Chondrocyte (in vitro differentiated cells): Measurements from ENCODE around the gene ZNF283. TPM values are rescaled to one million over a fixed set of nuclear protein-coding genes. Genes with fewer than 3 reads are reported as not detected.

Experiments
- DNase-seq: peaks from one replicate; pipeline ENCODE4 v3.0.0; 2021; ENCODE audit warnings: mixed read lengths, low spot score
- H3K27ac Mint-ChIP-seq: one replicate; pipeline ENCODE4 v1.8.0; 2021; ENCODE audit warnings: mild to moderate bottlenecking, moderate library complexity, mixed read lengths; ENCODE audit not compliant: unreplicated experiment
- H3K27me3 Mint-ChIP-seq: 2 replicates; pipeline ENCODE4 v1.8.0; 2021; ENCODE audit warnings: low read depth, mixed read lengths
- H3K36me3 Mint-ChIP-seq: 2 replicates; pipeline ENCODE4 v1.8.0; 2021; ENCODE audit warnings: low read depth, mixed read lengths
- H3K4me1 Mint-ChIP-seq: 2 replicates; pipeline ENCODE4 v1.8.0; 2021; ENCODE audit warnings: low read depth, mild to moderate bottlenecking, mixed read lengths
- H3K4me3 Mint-ChIP-seq: one replicate; pipeline ENCODE4 v1.8.0; 2021; ENCODE audit warnings: mild to moderate bottlenecking, moderate library complexity, mixed read lengths; ENCODE audit not compliant: unreplicated experiment
- H3K9me3 Mint-ChIP-seq: 2 replicates; pipeline ENCODE4 v1.8.0; 2021; ENCODE audit warnings: low read depth, mixed read lengths
- CTCF ChIP-seq: fragments of 200-600 bp; sonication (generic); IDR thresholded peaks from 2 replicates; pipeline ENCODE4 v1.5.0; 2021; ENCODE audit warnings: antibody characterized with exemption, mild to moderate bottlenecking, moderate library complexity
- total RNA-seq: library from RNA; stranded (reverse); gene quantifications from 3 replicates; pipeline ENCODE4 v1.2.1, GENCODE V29; 2021

Gene ZNF283
- total RNA-seq, 1 donor from 2014 or later: 7.6 TPM

- H3K36me3 Mint-ChIP-seq: peaks cover 57% of the 10 kb centered on the region
- no peak for TF ChIP-seq CTCF
- no peak overlapping the region for H3K27ac Mint-ChIP-seq
- no peak overlapping the region for H3K4me3 Mint-ChIP-seq
- DNase-seq: no peak
- H3K27me3 Mint-ChIP-seq: no peaks in the 10 kb centered on the region
- H3K4me1 Mint-ChIP-seq: no peaks in the 10 kb centered on the region
- peaks cover 63% of the 10 kb centered on the region for H3K9me3 Mint-ChIP-seq
Measured at GRCh38 chr19:43872547-43873336, 45.6 kb downstream of the ZNF283 start.

DNA sequence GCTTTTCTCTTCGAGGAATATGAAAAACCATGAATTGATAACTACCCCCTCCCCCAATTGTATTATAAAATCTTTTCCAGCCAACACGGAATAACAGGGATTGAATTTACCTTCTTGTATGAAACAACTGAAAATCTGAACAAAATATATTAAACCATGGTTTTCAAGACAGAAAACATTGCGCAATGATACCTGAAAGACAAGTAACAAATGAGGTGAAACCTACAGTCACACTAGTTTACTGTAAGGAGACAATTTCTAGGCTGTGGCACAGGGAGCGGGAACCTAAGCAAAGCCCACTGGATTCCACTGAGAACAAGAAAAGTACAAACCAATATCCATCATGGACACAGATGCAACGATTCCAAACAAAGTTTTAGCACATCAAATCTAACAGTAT, 53.4 kb downstream of the ZNF283 start:
- Mint-ChIP-seq H3K4me1 (no peaks in the 10 kb centered on the region), H3K27me3 (no peaks in the 10 kb centered on the region), H3K36me3 (peaks cover 65% of the 10 kb centered on the region), H3K9me3 (peaks cover 68% of the 10 kb centered on the region), H3K27ac (no peak overlapping the region), H3K4me3 (no peak overlapping the region)
- no peak for TF ChIP-seq CTCF
- no peak for DNase-seq

GRCh38 chr19:43883864-43884263, 56.7 kb downstream of the ZNF283 start, which contains the start of gene ZNF404:
Gene ZNF404 (minus strand): TSS chr19:43883964.
- Mint-ChIP-seq H3K4me1 (no peaks in the 10 kb centered on the region), H3K27me3 (no peaks in the 10 kb centered on the region), H3K27ac (no peak within 1 kb of the TSS), H3K4me3 (no peak within 1 kb of the TSS), H3K9me3 (peaks cover 72% of the 10 kb centered on the region), H3K36me3 (peaks cover 53% of the 10 kb centered on the region)
- no peak for DNase-seq
- TF ChIP-seq CTCF: no peak

DNA sequence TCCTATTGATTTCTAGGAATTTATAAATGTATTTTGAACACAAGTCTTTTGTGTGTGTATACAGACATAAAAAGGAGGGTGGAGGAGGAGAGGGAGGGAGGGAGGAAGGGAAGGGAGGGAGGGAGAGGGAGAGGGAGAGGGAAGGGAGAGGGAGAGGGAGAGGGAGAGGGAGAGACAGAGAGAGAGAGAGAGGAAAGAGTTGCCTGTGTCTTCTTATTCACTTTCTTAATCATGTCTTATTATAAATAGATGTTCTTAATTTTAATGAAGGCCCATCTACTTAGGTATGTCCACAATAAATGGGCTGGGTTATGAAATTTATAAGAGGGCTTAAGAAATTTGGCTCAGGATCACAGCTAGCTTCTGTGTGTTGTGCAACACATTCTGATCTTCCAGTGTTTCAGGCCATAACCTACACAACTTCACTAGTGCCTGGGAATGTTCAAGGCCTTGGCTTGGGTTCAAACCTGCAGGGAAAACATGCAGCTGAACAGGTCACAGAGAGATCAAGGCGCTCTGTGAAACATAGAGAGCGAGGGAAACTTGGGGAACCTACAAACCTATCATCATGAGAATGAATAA, 68.7 kb downstream of the ZNF283 start:
- H3K4me3 Mint-ChIP-seq: no peak overlapping the region
- peaks cover 9% of the 10 kb centered on the region for H3K4me1 Mint-ChIP-seq
- H3K36me3 Mint-ChIP-seq: peaks cover 38% of the 10 kb centered on the region
- H3K27ac Mint-ChIP-seq: no peak overlapping the region
- H3K27me3 Mint-ChIP-seq: no peaks in the 10 kb centered on the region
- no peak for DNase-seq
- H3K9me3 Mint-ChIP-seq: peaks cover 60% of the 10 kb centered on the region
- TF ChIP-seq CTCF: no peak

Other genes starting within 250 kb of the ZNF283 start
- 40.0 to 43.1 TPM (median 41.7 TPM) in 3 replicates for gene IRGQ, start 231.2 kb upstream of the ZNF283 start, total RNA-seq
- gene ZNF576, start 230.7 kb upstream of the ZNF283 start, total RNA-seq: 11.9 to 17.6 TPM (median 12.1 TPM) in 3 replicates
- gene SRRM5, start 215.2 kb upstream of the ZNF283 start, total RNA-seq: 0.12 to 0.27 TPM in 2 of 3 replicates, not detected in the other
- 50.7 to 53.9 TPM (median 52.5 TPM) in 3 replicates for gene ZNF428, start 207.7 kb upstream of the ZNF283 start, total RNA-seq
- 5.6 to 7.1 TPM (median 6.1 TPM) in 3 replicates for gene CADM4, start 187.5 kb upstream of the ZNF283 start, total RNA-seq
- 16.3 to 23.6 TPM (median 19.9 TPM) in 3 replicates for gene PLAUR, start 157.2 kb upstream of the ZNF283 start, total RNA-seq
- not detected in 3 replicates for gene IRGC, start 111.2 kb upstream of the ZNF283 start, total RNA-seq
- 46.9 to 55.4 TPM (median 47.2 TPM) in 3 replicates for gene SMG9, start 72.4 kb upstream of the ZNF283 start, total RNA-seq
- 2.3 to 3.3 TPM (median 2.9 TPM) in 3 replicates for gene KCNN4, start 46.3 kb upstream of the ZNF283 start, total RNA-seq
- not detected in 3 replicates for gene LYPD5, start 24.9 kb upstream of the ZNF283 start, total RNA-seq
- 5.1 to 9.4 TPM (median 6.1 TPM) in 3 replicates for gene ZNF404, start 56.6 kb downstream of the ZNF283 start, total RNA-seq
- gene ZNF45, start 108.0 kb downstream of the ZNF283 start, total RNA-seq: 14.4 to 18.8 TPM (median 15.5 TPM) in 3 replicates
- gene ZNF221, start 123.9 kb downstream of the ZNF283 start, total RNA-seq: 7.9 to 9.2 TPM (median 8.7 TPM) in 3 replicates
- gene ZNF155, start 156.9 kb downstream of the ZNF283 start, total RNA-seq: 6.6 to 9.9 TPM (median 9.3 TPM) in 3 replicates
- 2.2 to 3.9 TPM (median 3.3 TPM) in 3 replicates for gene ZNF230, start 175.6 kb downstream of the ZNF283 start, total RNA-seq
- 5.8 to 8.5 TPM (median 6.3 TPM) in 3 replicates for gene ZNF222, start 198.1 kb downstream of the ZNF283 start, total RNA-seq
- gene ZNF223, start 224.7 kb downstream of the ZNF283 start, total RNA-seq: 2.5 to 6.5 TPM (median 5.2 TPM) in 3 replicates
- gene ZNF284, start 244.8 kb downstream of the ZNF283 start, total RNA-seq: 3.2 to 4.3 TPM (median 4.1 TPM) in 3 replicates